Tibial artery (tissue), 4 donors: Measurements from ENCODE around the gene S100A7.

Source experiments
- DNase-seq, 2 donors: peaks; one replicate each; pipeline ENCODE4 v3.0.0-alpha.2; 2019
- H3K27ac ChIP-seq, 2 donors: fragments of 200-600 bp; sonication (generic) in 1 of 2; 1 replicate in 1 of 2; 2 replicates in 1 of 2; pipeline ENCODE4 v1.5.1; 2018 to 2019; ENCODE audit warnings: mild to moderate bottlenecking in 1 of 2
- H3K27me3 ChIP-seq, 2 donors: fragments of 200-600 bp; sonication (generic) in 1 of 2; one replicate each; pipeline versions ENCODE4 v1.5.1 to v1.6.0; 2016 to 2019
- H3K36me3 ChIP-seq, 3 donors: fragments of 200-600 bp; sonication (generic) in 2 of 3; one replicate each; pipeline ENCODE4 v1.5.1; 2016 to 2019; ENCODE audit warnings: mild to moderate bottlenecking in 2 of 3
- H3K4me1 ChIP-seq, 4 donors: fragments of 200-600 bp; sonication (generic) in 2 of 4; 1 replicate in 3 of 4; 2 replicates in 1 of 4; pipeline ENCODE4 v1.5.1; 2016 to 2019
- H3K4me3 ChIP-seq, 2 donors: fragments of 200-600 bp; sonication (generic) in 1 of 2; 1 replicate in 1 of 2; 2 replicates in 1 of 2; pipeline ENCODE4 v1.5.1; 2018 to 2019; ENCODE audit warnings: mild to moderate bottlenecking in 2 of 2
- H3K9me3 ChIP-seq, 3 donors: fragments of 200-600 bp; sonication (generic) in 1 of 3; one replicate each; pipeline ENCODE4 v1.5.1; 2016 to 2019
- intact Hi-C: fragments of 100-400 bp; cut with DNase I; formaldehyde crosslinking; loops from one replicate; pipeline ENCODE4 v1.15.0; 2023; ENCODE audit warnings: low total_unique reads
- TF ChIP-seq, protein P1 (sequence below), 2 experiments: fragments of 200-600 bp in 1 of 2; fragments of 450-650 bp in 1 of 2; IDR thresholded peaks; one replicate each; pipeline ENCODE4 v1.5.1; 2017 to 2019; ENCODE audit warnings: antibody characterized with exemption in 2 of 2, mild to moderate bottlenecking in 1 of 2, moderate library complexity in 1 of 2

Gene S100A7

DNA sequence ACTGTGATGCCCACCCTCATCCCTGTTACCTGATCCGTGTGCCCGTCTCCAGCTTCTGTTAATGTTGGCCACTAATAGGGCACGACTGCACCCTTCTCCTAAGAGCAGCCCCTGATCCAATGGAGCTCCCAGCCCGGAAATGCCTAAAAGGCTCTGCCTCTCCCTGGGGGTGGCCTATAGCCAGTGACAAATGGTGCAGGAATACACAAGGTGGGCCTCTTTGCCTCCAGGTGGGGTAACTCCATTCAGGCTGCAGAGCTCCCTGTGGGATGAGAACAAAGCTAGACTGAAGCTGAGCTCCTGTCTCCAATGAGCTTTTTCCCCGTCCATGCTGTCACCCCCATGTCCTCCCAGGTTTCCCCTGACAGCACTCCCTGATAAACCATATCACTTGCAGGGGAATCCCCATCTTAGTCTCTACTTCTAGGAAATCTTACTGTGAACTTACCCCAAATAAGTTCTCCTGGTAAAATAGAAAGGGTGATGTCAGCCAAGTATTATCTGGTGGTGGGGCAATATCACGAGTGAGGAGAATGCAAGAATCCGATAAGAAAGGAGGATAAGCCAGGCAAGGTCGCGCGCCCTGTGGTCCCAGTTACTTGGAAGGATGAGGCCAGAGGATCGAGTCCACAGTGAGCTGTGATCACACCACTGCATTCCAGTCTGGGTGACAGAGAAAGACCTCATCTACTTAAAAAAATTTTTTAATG lies 25.6 kb downstream of the S100A7 start:
- H3K9me3 ChIP-seq, result no peaks in the 10 kb centered on the region
- DNase-seq, result no peak

DNA sequence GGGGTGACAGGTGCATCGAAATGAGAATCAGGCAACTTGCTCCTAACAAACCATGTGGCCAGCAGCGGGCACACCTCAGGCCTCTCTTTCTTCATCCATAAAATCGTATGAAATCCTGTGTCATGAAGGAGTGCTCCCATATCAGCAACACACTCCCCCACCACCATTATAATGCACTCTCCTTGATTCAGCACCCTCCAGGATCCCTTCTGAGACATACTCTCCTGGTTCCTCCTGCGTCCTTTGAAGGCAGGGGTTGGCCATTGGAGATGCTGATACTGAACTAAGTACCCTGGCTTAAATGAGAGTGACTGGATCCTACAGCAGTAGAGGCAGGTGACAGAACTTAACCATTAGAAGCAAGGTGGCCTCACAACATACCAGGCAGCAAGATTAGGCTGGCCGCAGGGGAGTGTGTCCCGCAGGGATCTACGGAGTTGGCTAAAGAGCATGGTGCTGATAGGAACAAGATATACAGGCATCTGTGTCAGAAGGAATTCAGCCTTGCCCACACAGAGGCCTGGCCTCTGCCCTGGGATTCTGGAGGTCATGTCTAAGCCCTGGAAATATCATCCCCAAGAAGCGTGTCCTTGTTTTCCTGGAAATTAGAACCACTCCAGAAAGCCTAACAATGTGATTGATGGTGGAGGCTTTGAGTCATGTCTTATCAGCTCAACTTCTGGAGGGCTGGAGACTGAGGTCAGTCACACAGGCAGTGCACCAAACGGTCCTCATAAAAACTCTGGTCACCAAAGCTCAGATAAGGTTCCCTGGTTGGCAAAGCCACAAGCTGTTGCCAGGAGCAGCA lies 27.4 kb downstream of the S100A7 start:
- TF ChIP-seq, protein P1, sequence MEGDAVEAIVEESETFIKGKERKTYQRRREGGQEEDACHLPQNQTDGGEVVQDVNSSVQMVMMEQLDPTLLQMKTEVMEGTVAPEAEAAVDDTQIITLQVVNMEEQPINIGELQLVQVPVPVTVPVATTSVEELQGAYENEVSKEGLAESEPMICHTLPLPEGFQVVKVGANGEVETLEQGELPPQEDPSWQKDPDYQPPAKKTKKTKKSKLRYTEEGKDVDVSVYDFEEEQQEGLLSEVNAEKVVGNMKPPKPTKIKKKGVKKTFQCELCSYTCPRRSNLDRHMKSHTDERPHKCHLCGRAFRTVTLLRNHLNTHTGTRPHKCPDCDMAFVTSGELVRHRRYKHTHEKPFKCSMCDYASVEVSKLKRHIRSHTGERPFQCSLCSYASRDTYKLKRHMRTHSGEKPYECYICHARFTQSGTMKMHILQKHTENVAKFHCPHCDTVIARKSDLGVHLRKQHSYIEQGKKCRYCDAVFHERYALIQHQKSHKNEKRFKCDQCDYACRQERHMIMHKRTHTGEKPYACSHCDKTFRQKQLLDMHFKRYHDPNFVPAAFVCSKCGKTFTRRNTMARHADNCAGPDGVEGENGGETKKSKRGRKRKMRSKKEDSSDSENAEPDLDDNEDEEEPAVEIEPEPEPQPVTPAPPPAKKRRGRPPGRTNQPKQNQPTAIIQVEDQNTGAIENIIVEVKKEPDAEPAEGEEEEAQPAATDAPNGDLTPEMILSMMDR (IDR thresholded peaks at IDR 0.05), result no peak
- no peak for DNase-seq
- Histone ChIP-seq H3K4me3 (no peak overlapping the region), H3K27ac (no peak overlapping the region), H3K27me3 (peaks cover 0 to 8% of the 10 kb centered on the region in 2 donors), H3K4me1 (no peaks in the 10 kb centered on the region), H3K36me3 (no peaks in the 10 kb centered on the region), H3K9me3 (no peaks in the 10 kb centered on the region)
- intact Hi-C loops, result no loop called here

More for the DNA sequence above, 25.6 kb downstream of the S100A7 start:
- H3K36me3 ChIP-seq, result no peaks in the 10 kb centered on the region
- peaks cover 0 to 8% of the 10 kb centered on the region in 2 donors for H3K27me3 ChIP-seq
- TF ChIP-seq, protein P1 (IDR thresholded peaks at IDR 0.05), result no peak
- no peak overlapping the region for H3K27ac ChIP-seq
- intact Hi-C loops, result no loop called here
- H3K4me3 ChIP-seq, result no peak overlapping the region
- H3K4me1 ChIP-seq, result no peaks in the 10 kb centered on the region

DNA sequence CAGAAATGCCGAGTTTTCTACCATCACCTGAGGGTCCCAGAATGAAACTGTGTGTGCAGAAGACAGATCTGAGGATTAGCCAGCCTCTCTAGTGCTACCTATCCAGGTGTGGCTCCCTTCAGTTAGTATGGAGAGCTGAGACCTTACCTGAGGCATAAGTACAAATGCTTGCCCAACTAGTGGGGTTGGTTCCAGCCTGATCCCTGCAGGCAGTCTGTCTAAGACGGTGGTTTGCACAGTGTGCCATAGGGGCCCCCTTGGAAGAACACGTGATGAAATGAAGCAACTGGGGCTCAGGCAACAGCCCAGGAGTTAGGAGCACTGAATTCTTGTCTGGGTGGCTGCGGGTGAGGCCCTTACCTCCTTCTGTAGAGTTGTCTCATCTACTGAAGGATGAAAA lies 28.5 kb downstream of the S100A7 start:
- intact Hi-C loops, result no loop called here
- Histone ChIP-seq H3K27me3 (peaks cover 0 to 8% of the 10 kb centered on the region in 2 donors), H3K4me1 (no peaks in the 10 kb centered on the region), H3K9me3 (no peaks in the 10 kb centered on the region), H3K36me3 (no peaks in the 10 kb centered on the region), H3K27ac (no peak overlapping the region), H3K4me3 (no peak overlapping the region)
- TF ChIP-seq, protein P1 (IDR thresholded peaks at IDR 0.05), result no peak
- no peak for DNase-seq

DNA sequence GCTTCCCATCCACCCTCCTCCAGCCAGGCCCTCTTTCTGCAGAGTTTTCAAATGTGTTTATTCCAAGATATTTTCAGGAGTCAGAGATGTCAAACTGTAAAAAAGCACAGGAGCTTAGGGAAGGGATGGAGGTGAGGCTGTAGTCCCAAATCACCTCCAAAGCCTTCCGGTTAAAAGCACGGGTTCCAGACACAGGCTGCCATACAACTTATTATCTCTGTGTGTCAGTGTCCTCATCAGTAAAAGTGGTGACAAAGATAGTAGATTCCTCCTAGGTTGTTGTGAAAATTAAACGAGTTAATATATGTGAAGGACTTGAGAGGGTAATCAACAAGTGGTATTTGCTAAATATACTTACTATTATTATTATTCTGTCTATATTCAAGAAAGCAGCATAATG lies 29.0 kb downstream of the S100A7 start:
- TF ChIP-seq, protein P1 (IDR thresholded peaks at IDR 0.05), result no peak
- Histone ChIP-seq H3K27ac (no peak overlapping the region), H3K4me3 (no peak overlapping the region), H3K9me3 (no peaks in the 10 kb centered on the region), H3K4me1 (no peaks in the 10 kb centered on the region), H3K36me3 (no peaks in the 10 kb centered on the region), H3K27me3 (peaks cover 0 to 8% of the 10 kb centered on the region in 2 donors)
- intact Hi-C loops, result no loop called here
- DNase-seq, result no peak

DNA sequence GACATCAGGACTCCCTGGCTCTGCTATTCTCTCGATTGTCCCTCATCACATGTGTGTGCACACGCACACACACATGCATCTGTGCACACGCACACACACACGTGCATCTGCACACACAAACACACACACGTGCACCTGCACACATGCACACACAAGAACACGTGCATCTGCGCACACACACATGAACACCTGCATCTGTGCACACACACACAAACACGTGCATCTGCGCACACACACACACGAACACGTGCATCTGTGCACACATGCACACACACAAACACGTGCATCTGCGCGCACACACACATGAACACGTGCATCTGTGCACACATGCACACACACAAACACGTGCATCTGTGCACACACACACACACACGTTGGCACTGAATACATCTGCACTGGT lies 29.4 kb downstream of the S100A7 start:
- H3K27ac ChIP-seq, result no peak overlapping the region
- intact Hi-C loops, result no loop called here
- TF ChIP-seq, protein P1 (IDR thresholded peaks at IDR 0.05), result no peak
- no peak for DNase-seq
- peaks cover 0 to 4% of the 10 kb centered on the region in 2 donors for H3K27me3 ChIP-seq
- no peaks in the 10 kb centered on the region for H3K4me1 ChIP-seq
- no peaks in the 10 kb centered on the region for H3K9me3 ChIP-seq
- H3K36me3 ChIP-seq, result no peaks in the 10 kb centered on the region
- no peak overlapping the region for H3K4me3 ChIP-seq
